Peyer's patch (tissue), 4 donors: Measurements from ENCODE around the gene DNASE2B. TPM values are rescaled to one million over a fixed set of nuclear protein-coding genes. Genes with fewer than 3 reads are reported as not detected.

Source experiments
- DNase-seq, 3 donors: peaks; one replicate each; pipeline ENCODE4 v3.0.0-alpha.2; 2017 to 2019
- H3K27ac ChIP-seq, 4 donors: fragments of 200-600 bp; sonication (generic); one replicate each; pipeline ENCODE4 v1.5.1; 2016 to 2019
- H3K27me3 ChIP-seq, 2 donors: fragments of 200-600 bp; sonication (generic); one replicate each; pipeline ENCODE4 v1.5.1; 2019
- H3K36me3 ChIP-seq, 3 donors: fragments of 200-600 bp; sonication (generic); one replicate each; pipeline ENCODE4 v1.5.1; 2016 to 2019
- H3K4me1 ChIP-seq, 4 donors: fragments of 200-600 bp; sonication (generic); one replicate each; pipeline ENCODE4 v1.5.1; 2016 to 2019
- H3K4me3 ChIP-seq, 4 donors: fragments of 200-600 bp; sonication (generic); 1 replicate in 3 of 4; 2 replicates in 1 of 4; pipeline ENCODE4 v1.5.1; 2016 to 2019; ENCODE audit warnings: mild to moderate bottlenecking in 1 of 4
- H3K9me3 ChIP-seq, 4 donors: fragments of 200-600 bp; sonication (generic); one replicate each; pipeline ENCODE4 v1.5.1; 2016 to 2019; ENCODE audit warnings: mild to moderate bottlenecking in 1 of 4
- CTCF ChIP-seq, 6 experiments: fragments of 450-650 bp in 4 of 6; fragments of 200-600 bp in 2 of 6; sonication (generic) in 1 of 6; IDR thresholded peaks; one replicate each; pipeline ENCODE4 v1.5.1; 2017 to 2019; ENCODE audit warnings: antibody characterized with exemption in 6 of 6, mild to moderate bottlenecking in 3 of 6, moderate library complexity in 1 of 6
- POLR2A ChIP-seq, 2 donors: fragments of 450-650 bp; IDR thresholded peaks; one replicate each; pipeline ENCODE4 v1.5.1; 2017; ENCODE audit warnings: antibody characterized with exemption in 2 of 2, mild to moderate bottlenecking in 2 of 2, moderate library complexity in 2 of 2
- total RNA-seq, 4 donors: library from RNA; depleted of rRNA; stranded (reverse); fragments of >200 nt; gene quantifications; one replicate each; pipeline ENCODE4 v1.1.0, GENCODE V29; 2016

Gene DNASE2B
- total RNA-seq, 4 donors from 2014 or later: not detected

- DNase-seq: no peak
- Histone ChIP-seq H3K4me1 (no peaks in the 10 kb centered on the region), H3K36me3 (no peaks in the 10 kb centered on the region), H3K27ac (no peak overlapping the region), H3K9me3 (no peaks in the 10 kb centered on the region), H3K4me3 (no peak overlapping the region), H3K27me3 (no peaks in the 10 kb centered on the region)
- no peak for TF ChIP-seq CTCF (IDR thresholded peaks at IDR 0.05)
- TF ChIP-seq POLR2A (IDR thresholded peaks at IDR 0.05): no peak
Measured at GRCh38 chr1:84429231-84429630, 30.9 kb downstream of the DNASE2B start.

DNA sequence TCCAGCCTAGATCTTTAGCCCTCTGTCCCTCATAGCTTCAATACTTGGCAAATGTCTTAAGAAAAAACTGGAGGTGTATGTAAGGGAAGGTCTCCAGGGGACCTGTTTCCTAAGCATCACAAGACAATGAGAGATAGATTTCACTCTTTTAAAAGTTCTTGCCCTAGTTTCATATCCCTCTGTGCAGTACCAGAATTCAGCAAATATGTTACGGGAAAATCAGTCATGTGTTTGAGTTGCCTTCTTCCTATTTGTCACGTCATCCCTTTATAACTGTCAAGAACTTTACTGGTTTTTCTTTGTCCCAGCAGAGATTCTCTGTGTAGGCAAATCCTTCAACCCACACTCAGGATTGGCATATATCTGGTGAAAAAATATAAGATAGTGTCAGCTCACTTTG is 32.3 kb downstream of the DNASE2B start:
- no peaks in the 10 kb centered on the region for H3K4me1 ChIP-seq
- no peak overlapping the region for H3K4me3 ChIP-seq
- H3K9me3 ChIP-seq: no peaks in the 10 kb centered on the region
- no peaks in the 10 kb centered on the region for H3K36me3 ChIP-seq
- TF ChIP-seq CTCF (IDR thresholded peaks at IDR 0.05) (no peak), POLR2A (IDR thresholded peaks at IDR 0.05) (no peak)
- DNase-seq: no peak
- H3K27me3 ChIP-seq: no peaks in the 10 kb centered on the region
- H3K27ac ChIP-seq: no peak overlapping the region

DNA sequence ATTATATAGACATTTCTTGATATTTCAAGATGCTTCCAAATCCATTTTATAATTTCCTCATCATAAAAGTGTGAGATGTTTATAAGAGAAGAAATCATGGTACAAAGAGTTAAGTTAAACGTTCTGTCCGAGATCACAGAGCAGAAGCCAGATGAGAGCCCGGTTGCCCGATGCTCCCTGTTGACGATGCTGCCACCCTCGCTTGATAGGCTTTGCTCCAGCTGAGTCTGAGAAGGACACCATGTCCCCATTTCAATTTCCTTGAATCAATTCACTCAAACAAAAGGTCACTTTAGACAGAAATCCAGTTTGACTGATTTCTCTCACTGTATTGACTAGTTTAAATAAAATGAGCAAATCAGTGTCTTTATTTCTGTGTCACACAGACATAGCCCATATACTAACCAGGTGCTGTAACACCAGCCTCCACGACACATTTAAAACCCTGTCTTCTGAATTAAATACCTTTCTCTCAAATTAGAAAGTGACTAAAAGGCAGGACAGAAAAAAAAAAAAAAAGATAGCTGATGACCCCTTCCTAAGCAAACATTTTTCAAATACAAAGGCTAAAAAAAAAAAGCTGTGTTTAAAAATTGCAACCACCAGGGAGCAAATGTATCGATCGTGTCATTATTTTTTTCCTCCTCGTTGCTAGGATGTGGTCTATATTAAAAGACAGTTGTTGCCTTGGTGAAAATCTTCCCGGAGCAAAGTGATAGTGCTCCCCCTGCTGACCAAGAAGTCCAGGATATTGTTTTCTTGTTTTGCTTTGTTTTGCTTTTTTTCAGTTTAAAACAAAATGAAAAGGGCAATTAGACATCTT is 35.2 kb downstream of the DNASE2B start:
- Histone ChIP-seq H3K27me3 (no peaks in the 10 kb centered on the region), H3K27ac (peak overlapping the region in 3 of 4 donors; percentile 9 to 50 (median 34)), H3K9me3 (no peaks in the 10 kb centered on the region), H3K4me1 (no peaks in the 10 kb centered on the region), H3K36me3 (no peaks in the 10 kb centered on the region), H3K4me3 (peak overlapping the region in 2 of 4 donors; percentile 29 to 39)
- peak; percentile 64 to 93 (median 82) for TF ChIP-seq CTCF (IDR thresholded peaks at IDR 0.05)
- no peak for TF ChIP-seq POLR2A (IDR thresholded peaks at IDR 0.05)
- peak; percentile 40 to 82 (median 58) for DNase-seq

DNA sequence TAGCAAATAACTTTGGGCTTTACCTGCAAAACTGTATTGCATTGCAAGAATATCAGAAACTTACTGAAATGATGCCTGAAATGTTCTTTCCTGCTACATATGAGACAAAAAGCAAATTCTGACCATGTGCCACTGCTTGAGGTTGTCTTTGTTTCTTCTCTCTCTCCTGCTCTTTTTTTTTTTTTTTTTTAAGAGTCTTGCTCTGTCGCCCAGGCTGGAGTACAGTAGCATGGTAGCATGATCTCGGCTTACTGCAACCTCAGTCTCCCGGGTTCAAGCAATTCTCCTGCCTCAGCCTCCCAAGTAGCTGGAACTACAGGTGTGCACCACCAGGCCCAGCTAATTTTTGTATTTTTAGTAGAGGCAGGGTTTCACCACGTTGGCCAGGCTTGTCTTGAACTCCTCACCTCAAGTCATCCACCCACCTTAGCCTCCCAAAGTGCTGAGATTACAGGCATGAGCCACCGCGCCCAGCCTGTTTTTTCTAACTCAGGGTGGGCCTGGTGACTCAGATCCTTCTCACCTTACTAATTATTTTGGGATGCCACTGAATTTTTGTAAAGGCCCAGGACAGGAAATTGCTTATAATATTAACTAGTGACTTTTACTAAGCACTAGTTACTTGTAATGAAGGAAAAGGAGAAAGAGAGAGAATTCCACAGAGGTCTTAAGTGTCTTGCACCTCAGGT is 35.9 kb downstream of the DNASE2B start:
- TF ChIP-seq CTCF (IDR thresholded peaks at IDR 0.05): no peak
- H3K4me1 ChIP-seq: no peaks in the 10 kb centered on the region
- H3K27me3 ChIP-seq: no peaks in the 10 kb centered on the region
- peak overlapping the region in 1 of 4 donors; percentile 46 for H3K27ac ChIP-seq
- no peak for DNase-seq
- H3K9me3 ChIP-seq: no peaks in the 10 kb centered on the region
- no peak overlapping the region for H3K4me3 ChIP-seq
- no peaks in the 10 kb centered on the region for H3K36me3 ChIP-seq

GRCh38 chr1:84434801-84435549 is 36.7 kb downstream of the DNASE2B start:
- H3K9me3 ChIP-seq: no peaks in the 10 kb centered on the region
- DNase-seq: no peak
- no peaks in the 10 kb centered on the region for H3K27me3 ChIP-seq
- TF ChIP-seq POLR2A (IDR thresholded peaks at IDR 0.05) (no peak), CTCF (IDR thresholded peaks at IDR 0.05) (no peak)
- no peaks in the 10 kb centered on the region for H3K36me3 ChIP-seq
- no peaks in the 10 kb centered on the region for H3K4me1 ChIP-seq
- peak overlapping the region in 2 of 4 donors; percentile 43 to 46 for H3K27ac ChIP-seq
- no peak overlapping the region for H3K4me3 ChIP-seq
